ENCODE data around the gene TJP3.

Gene TJP3

GRCh38 chr19:3712663-3713611 is 4.8 kb downstream of the TJP3 start:
- no peak for DNase-seq (ENCODE audit: low read depth)

- no peak for DNase-seq (ENCODE audit: low read depth)
Observed at GRCh38 chr19:3716147-3716668, 8.0 kb downstream of the TJP3 start.

- DNase-seq (ENCODE audit: low read depth): no peak
Observed at GRCh38 chr19:3719868-3720267, 11.7 kb downstream of the TJP3 start.

GRCh38 chr19:3720349-3720917 is 12.2 kb downstream of the TJP3 start:
- DNase-seq (ENCODE audit: low read depth): no peak

GRCh38 chr19:3721131-3721886 is 13.1 kb downstream of the TJP3 start:
- peak; percentile 36 for DNase-seq (ENCODE audit: low read depth)

- DNase-seq (ENCODE audit: low read depth): no peak
Observed at GRCh38 chr19:3721887-3722442, 13.8 kb downstream of the TJP3 start.

- no peak for DNase-seq (ENCODE audit: low read depth)
Observed at GRCh38 chr19:3722443-3723109, 14.4 kb downstream of the TJP3 start.

GRCh38 chr19:3723110-3723488 is 14.9 kb downstream of the TJP3 start:
- no peak for DNase-seq (ENCODE audit: low read depth)

GRCh38 chr19:3723883-3724282 is 15.7 kb downstream of the TJP3 start:
- no peak for DNase-seq (ENCODE audit: low read depth)

- DNase-seq (ENCODE audit: low read depth): no peak
Observed at GRCh38 chr19:3725121-3725520, 16.9 kb downstream of the TJP3 start.

- DNase-seq (ENCODE audit: low read depth): no peak
Observed at GRCh38 chr19:3725640-3726310, 17.6 kb downstream of the TJP3 start.

- no peak for DNase-seq (ENCODE audit: low read depth)
Observed at GRCh38 chr19:3730457-3730958, 22.3 kb downstream of the TJP3 start.

- no peak for DNase-seq (ENCODE audit: low read depth)
Observed at GRCh38 chr19:3732108-3732507, 23.9 kb downstream of the TJP3 start.

GRCh38 chr19:3733549-3734309 is 25.5 kb downstream of the TJP3 start:
- DNase-seq (ENCODE audit: low read depth): no peak

GRCh38 chr19:3734310-3734600 is 26.1 kb downstream of the TJP3 start:
- DNase-seq (ENCODE audit: low read depth): no peak

GRCh38 chr19:3736106-3736724 is 28.0 kb downstream of the TJP3 start:
- no peak for DNase-seq (ENCODE audit: low read depth)

GRCh38 chr19:3737487-3738205 is 29.5 kb downstream of the TJP3 start:
- DNase-seq (ENCODE audit: low read depth): no peak

GRCh38 chr19:3738477-3739220 is 30.5 kb downstream of the TJP3 start:
- no peak for DNase-seq (ENCODE audit: low read depth)

- no peak for DNase-seq (ENCODE audit: low read depth)
Observed at GRCh38 chr19:3740431-3740830, 32.2 kb downstream of the TJP3 start.
